ENCODE results near the gene CLDN2. TPM values are rescaled to one million over a fixed set of nuclear protein-coding genes. Genes with fewer than 3 reads are reported as not detected.
"Not testable (repeated sequence)": the region's sequence is repeated elsewhere in the genome, so short reads cannot be mapped to it uniquely, and the experiment has no call there.

Gene CLDN2
- total RNA-seq: not detected
- long read RNA-seq: 0 reads

DNA sequence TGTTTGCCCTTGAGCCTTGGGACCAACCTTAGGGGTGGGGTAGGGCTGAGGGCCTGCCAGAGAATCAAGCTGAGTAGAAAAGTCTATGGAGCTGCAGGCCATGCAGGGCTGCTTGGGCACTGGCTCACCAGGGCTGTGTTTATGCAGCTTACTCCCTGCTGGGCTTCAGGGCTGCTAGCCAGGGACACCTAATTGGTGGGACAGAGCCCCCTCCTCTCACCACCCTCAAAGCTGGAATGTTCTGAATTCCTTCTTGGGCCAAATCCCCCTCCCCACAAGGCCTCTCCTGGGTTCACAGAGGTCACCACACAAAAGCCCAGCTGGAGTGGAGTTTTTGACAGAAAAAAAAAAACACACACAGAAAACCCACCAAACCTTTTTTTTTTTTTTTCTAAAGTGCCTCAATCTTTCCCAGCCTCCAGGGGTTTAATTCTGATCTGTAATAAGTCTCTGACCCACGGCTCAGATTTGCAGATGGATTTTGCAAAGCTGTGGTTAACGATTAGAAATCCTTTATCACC lies at the start of gene CLDN2:
TSS of gene CLDN2 (plus strand) at position 471 of the 521 bp plus-strand sequence. CDS start 7,827 bp downstream, outside the sequence.
- TF ChIP-seq, protein P1, sequence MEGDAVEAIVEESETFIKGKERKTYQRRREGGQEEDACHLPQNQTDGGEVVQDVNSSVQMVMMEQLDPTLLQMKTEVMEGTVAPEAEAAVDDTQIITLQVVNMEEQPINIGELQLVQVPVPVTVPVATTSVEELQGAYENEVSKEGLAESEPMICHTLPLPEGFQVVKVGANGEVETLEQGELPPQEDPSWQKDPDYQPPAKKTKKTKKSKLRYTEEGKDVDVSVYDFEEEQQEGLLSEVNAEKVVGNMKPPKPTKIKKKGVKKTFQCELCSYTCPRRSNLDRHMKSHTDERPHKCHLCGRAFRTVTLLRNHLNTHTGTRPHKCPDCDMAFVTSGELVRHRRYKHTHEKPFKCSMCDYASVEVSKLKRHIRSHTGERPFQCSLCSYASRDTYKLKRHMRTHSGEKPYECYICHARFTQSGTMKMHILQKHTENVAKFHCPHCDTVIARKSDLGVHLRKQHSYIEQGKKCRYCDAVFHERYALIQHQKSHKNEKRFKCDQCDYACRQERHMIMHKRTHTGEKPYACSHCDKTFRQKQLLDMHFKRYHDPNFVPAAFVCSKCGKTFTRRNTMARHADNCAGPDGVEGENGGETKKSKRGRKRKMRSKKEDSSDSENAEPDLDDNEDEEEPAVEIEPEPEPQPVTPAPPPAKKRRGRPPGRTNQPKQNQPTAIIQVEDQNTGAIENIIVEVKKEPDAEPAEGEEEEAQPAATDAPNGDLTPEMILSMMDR (IDR thresholded peaks at IDR 0.05; ENCODE audit: borderline replicate concordance): no peak
- Histone ChIP-seq H3K9me3 (replicated peaks) (no peaks in the 10 kb centered on the region), H3K27me3 (ENCODE audit: low read depth) (no peaks in the 10 kb centered on the region), H3K4me1 (no peaks in the 10 kb centered on the region), H3K27ac (replicated peaks) (no peak within 1 kb of the TSS), H3K4me3 (no peak within 1 kb of the TSS), H3K36me3 (no peaks in the 10 kb centered on the region)
- no peak for DNase-seq
- intact Hi-C loops (cut with micrococcal nuclease): no loop called here

DNA sequence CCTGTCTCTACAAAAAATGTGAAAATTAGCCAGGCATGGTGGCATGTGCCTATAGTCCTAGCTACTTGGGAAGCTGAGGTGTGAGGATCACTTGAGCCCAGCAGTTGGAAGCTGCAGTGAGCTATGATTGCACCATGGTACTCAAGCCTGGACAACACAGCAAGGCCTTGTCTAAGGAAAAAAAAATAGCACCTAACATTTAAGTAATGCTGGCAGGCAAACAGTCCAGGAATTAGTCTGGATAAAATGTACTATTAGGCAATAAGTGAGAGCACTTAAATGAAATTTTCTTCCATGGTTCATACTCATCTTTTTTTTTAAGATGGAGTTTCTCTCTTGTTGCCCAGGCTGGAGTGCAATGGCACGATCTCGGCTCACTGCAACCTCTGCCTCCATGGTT lies 47.4 kb upstream of the CLDN2 start:
- H3K36me3 ChIP-seq; DNase-seq; H3K4me3 ChIP-seq; intact Hi-C loops (cut with micrococcal nuclease); H3K9me3 ChIP-seq (replicated peaks); H3K4me1 ChIP-seq; H3K27me3 ChIP-seq (ENCODE audit: low read depth); H3K27ac ChIP-seq (replicated peaks): not testable (repeated sequence)

DNA sequence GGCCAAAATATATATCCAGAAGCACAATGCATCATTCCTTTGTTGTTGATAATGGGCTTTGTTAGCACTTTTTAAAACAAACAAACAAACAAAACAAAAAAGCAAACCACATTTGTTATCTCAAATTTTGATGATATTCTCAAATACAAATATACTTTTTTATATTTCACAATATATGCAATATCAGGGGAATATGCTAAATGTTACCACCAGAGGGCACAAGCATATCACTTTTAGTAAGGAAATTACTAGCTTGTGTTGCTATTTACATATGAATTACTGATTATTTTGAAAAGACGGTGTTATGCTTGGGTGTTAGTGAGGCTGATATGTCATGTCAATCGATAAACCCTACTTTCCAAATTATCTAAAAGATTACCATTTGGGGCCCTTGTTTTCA lies 46.1 kb upstream of the CLDN2 start:
- intact Hi-C loops (cut with micrococcal nuclease): no loop called here
- TF ChIP-seq, protein P1 (IDR thresholded peaks at IDR 0.05; ENCODE audit: borderline replicate concordance): peak; percentile 43

GRCh38 chrX:106875151-106875550 lies 45.1 kb upstream of the CLDN2 start:
- TF ChIP-seq, protein P1 (IDR thresholded peaks at IDR 0.05; ENCODE audit: borderline replicate concordance): no peak
- Histone ChIP-seq H3K4me1 (no peaks in the 10 kb centered on the region), H3K36me3 (no peaks in the 10 kb centered on the region), H3K27ac (replicated peaks) (no peak overlapping the region), H3K4me3 (no peak overlapping the region), H3K9me3 (replicated peaks) (no peaks in the 10 kb centered on the region), H3K27me3 (ENCODE audit: low read depth) (no peaks in the 10 kb centered on the region)
- intact Hi-C loops (cut with micrococcal nuclease): no loop called here
- DNase-seq: no peak

More for the DNA sequence above, 46.1 kb upstream of the CLDN2 start:
- no peaks in the 10 kb centered on the region for H3K4me1 ChIP-seq
- H3K36me3 ChIP-seq: no peaks in the 10 kb centered on the region
- no peaks in the 10 kb centered on the region for H3K27me3 ChIP-seq (ENCODE audit: low read depth)
- no peak overlapping the region for H3K27ac ChIP-seq (replicated peaks)
- no peak for DNase-seq
- no peaks in the 10 kb centered on the region for H3K9me3 ChIP-seq (replicated peaks)
- H3K4me3 ChIP-seq: no peak overlapping the region

GRCh38 chrX:106889468-106889867 lies 30.7 kb upstream of the CLDN2 start:
- TF ChIP-seq, protein P1 (IDR thresholded peaks at IDR 0.05; ENCODE audit: borderline replicate concordance): no peak
- intact Hi-C loops (cut with micrococcal nuclease): no loop called here

DNA sequence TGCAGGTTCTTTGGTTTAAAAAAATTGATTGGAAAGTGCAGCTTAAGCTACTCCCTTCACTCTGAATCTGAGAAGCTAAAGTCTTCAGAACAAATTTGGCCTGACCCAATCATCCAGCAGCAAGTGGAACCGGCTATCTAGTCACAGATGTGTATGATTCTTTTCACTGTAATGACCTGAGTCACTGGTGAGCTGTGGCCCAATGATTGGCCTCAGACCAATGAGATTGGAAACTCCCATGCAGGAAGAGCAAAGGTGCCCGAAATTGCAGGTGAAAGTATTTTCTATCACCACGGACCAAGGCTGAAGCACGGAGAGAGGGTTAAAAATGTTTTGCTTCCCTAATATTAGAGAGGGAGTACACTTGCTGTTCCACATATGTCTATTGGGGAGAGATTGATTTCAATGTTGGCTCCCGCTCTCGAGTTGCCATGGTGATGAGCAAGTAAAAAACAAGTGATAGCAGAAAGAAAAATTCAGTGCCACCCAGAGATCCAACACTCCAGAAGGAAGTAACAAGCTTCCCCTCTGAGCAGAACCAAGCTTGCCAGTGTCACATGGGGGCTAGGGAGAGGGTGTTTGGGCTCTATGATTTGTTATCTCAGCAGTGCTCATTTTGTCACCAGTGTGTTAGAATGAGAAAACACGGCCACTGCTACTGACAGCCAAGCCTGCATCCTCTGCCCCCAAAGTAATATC lies 28.3 kb upstream of the CLDN2 start:
- Histone ChIP-seq H3K9me3 (replicated peaks) (no peaks in the 10 kb centered on the region), H3K4me1 (no peaks in the 10 kb centered on the region), H3K27me3 (ENCODE audit: low read depth) (no peaks in the 10 kb centered on the region), H3K27ac (replicated peaks) (no peak overlapping the region), H3K36me3 (no peaks in the 10 kb centered on the region), H3K4me3 (no peak overlapping the region)
- TF ChIP-seq, protein P1 (IDR thresholded peaks at IDR 0.05; ENCODE audit: borderline replicate concordance): no peak
- intact Hi-C loops (cut with micrococcal nuclease): loop anchor here (10.0 kb wide), 1 partner anchor 63 kb away; no protein-coding TSS in a partner anchor
- DNase-seq: no peak

More at GRCh38 chrX:106889468-106889867, 30.7 kb upstream of the CLDN2 start:
- Histone ChIP-seq H3K4me1 (no peaks in the 10 kb centered on the region), H3K9me3 (replicated peaks) (no peaks in the 10 kb centered on the region), H3K4me3 (no peak overlapping the region), H3K36me3 (no peaks in the 10 kb centered on the region), H3K27ac (replicated peaks) (no peak overlapping the region), H3K27me3 (ENCODE audit: low read depth) (no peaks in the 10 kb centered on the region)
- DNase-seq: no peak

All from left ventricle myocardium inferior (tissue), 1 donor.